Measurements from ENCODE around the gene OR2V2. TPM values are rescaled to one million over a fixed set of nuclear protein-coding genes. Genes with fewer than 3 reads are reported as not detected.
A peak's percentile ranks its signal among the peaks of the same experiment; 100 is the strongest.

The OR2V2 gene
- total and polyA plus RNA-seq, 2 donors (not counting 3 experiments of a cell fraction or from before 2014, with no cell fraction given): not detected

- Histone ChIP-seq H3K36me3 (ENCODE audit: control insufficient read depth in 2 of 2, extremely low read depth in 1 of 2, insufficient read depth in 2 of 2, low read length in 2 of 2) (no peaks in the 10 kb centered on the region), H2AFZ (ENCODE audit: low read depth, low read length) (peak overlapping the region; percentile 13), H3K79me2 (ENCODE audit: control insufficient read depth, insufficient read depth, low read length) (no peaks in the 10 kb centered on the region), H3K9ac (replicated peaks; ENCODE audit: extremely low read depth, insufficient read depth, low read length) (no peak overlapping the region), H3K27ac (ENCODE audit: insufficient read depth, low read depth, low read length) (no peak overlapping the region), H3K9me1 (replicated peaks; ENCODE audit: control insufficient read depth, extremely low read depth, insufficient read depth, low read length) (no peaks in the 10 kb centered on the region), H3K4me1 (ENCODE audit: control insufficient read depth, extremely low read depth, insufficient read depth, low read length) (peaks cover 9% of the 10 kb centered on the region), H3K4me3 (replicated peaks in 1 of 3; ENCODE audit: insufficient read depth in 1 of 3, low read depth in 1 of 3, low read length in 3 of 3) (peak overlapping the region in 1 of 3 experiments; percentile 14), H3K27me3 (ENCODE audit: control insufficient read depth in 2 of 2, insufficient read depth in 2 of 2, low read length in 2 of 2) (peaks cover 19 to 26% of the 10 kb centered on the region in 2 experiments), H3K9me3 (replicated peaks; ENCODE audit: control insufficient read depth, insufficient read depth, low read length) (no peaks in the 10 kb centered on the region), H4K20me1 (replicated peaks; ENCODE audit: control insufficient read depth, extremely low read depth, insufficient read depth, low read length) (no peaks in the 10 kb centered on the region), H3K4me2 (ENCODE audit: insufficient read depth, low read length) (peak overlapping the region; percentile 73)
- TF ChIP-seq FOS (IDR thresholded peaks at IDR 0.05; ENCODE audit: borderline replicate concordance, insufficient read depth, low read length) (no peak), EZH2 (IDR thresholded peaks at IDR 0.05; ENCODE audit: borderline replicate concordance, low read depth, low read length, severe bottlenecking) (no peak), CTCF (IDR thresholded peaks at IDR 0.05; ENCODE audit: extremely low read depth in 1 of 2, insufficient read depth in 1 of 2, low read depth in 1 of 2, low read length in 2 of 2) (no peak), POLR2AphosphoS5 (IDR thresholded peaks at IDR 0.05; ENCODE audit: insufficient read depth, low read depth, low read length) (no peak), MYC (IDR thresholded peaks at IDR 0.05; ENCODE audit: low read depth, low read length) (no peak), GATA2 (IDR thresholded peaks at IDR 0.05; ENCODE audit: insufficient read depth, insufficient read length, low read depth, low read length) (no peak), POLR2A (IDR thresholded peaks at IDR 0.05; ENCODE audit: low read depth, low read length) (no peak)
- BruUV-seq (replicated peaks): no TSS peak
- CTCF ChIA-PET: interaction anchor here (0.7 to 2.7 kb wide), 8 partner anchors 9 to 389 kb away, joined by 3 to 11 read pairs (median 4); partner anchors contain the start of gene TRIM52
- DNase-seq (ENCODE audit: low read depth, low spot score) (no peak), FAIRE-seq (peak; percentile 15)
- POLR2A ChIA-PET: interaction anchor here (0.8 to 1.5 kb wide), 2 partner anchors 11 to 12 kb away, joined by 3 to 4 read pairs; no protein-coding TSS in a partner anchor
- intact Hi-C loops (cut with micrococcal nuclease): loop anchor here (1.0 to 2.0 kb wide), 2 partner anchors 9 to 16 kb away; no protein-coding TSS in a partner anchor
- dilution Hi-C loops (cut with MboI; ENCODE audit: extremely low pct_ligation_motif_present, low sequenced_read_pairs): no loop called here
These were observed 25.6 kb downstream of the OR2V2 start for GRCh38 chr5:181173027-181173419.

All from endothelial cell of umbilical vein (primary cell).